K562 (cell line): Measurements from ENCODE around the gene CHD2. TPM values are rescaled to one million over a fixed set of nuclear protein-coding genes. Genes with fewer than 3 reads are reported as not detected.

ENCODE experiments used
- CBX5 ChIP-seq: IDR thresholded peaks from 2 replicates; pipeline ENCODE4 v1.6.1; 2014; ENCODE audit warnings: low read depth, borderline replicate concordance
- CC2D1A ChIP-seq: fragments of 450-650 bp; IDR thresholded peaks from 2 replicates; pipeline ENCODE4 v1.6.1; 2017; ENCODE audit warnings: mild to moderate bottlenecking
- DACH1 ChIP-seq: fragments of 450-650 bp; IDR thresholded peaks from 2 replicates; pipeline ENCODE4 v1.6.1; 2018; ENCODE audit not compliant: partially characterized antibody
- FOXA3 ChIP-seq, 2 experiments: fragments of 450-650 bp in 1 of 2; sonication (generic) in 1 of 2; formaldehyde crosslinking; IDR thresholded peaks in 1 of 2; conservative IDR thresholded peaks in 1 of 2; 2 replicates each; pipeline versions ENCODE4 v1.4.0 to v1.8.0; 2020 to 2022; ENCODE audit warnings: mild to moderate bottlenecking in 2 of 2, missing genetic modification reagents in 1 of 2
- HDAC1 ChIP-seq, 2 experiments: fragments of 450-650 bp; IDR thresholded peaks; 2 replicates each; pipeline ENCODE4 v1.6.1; 2016 to 2017; ENCODE audit warnings: inconsistent platforms in 1 of 2, mild to moderate bottlenecking in 1 of 2, moderate library complexity in 1 of 2
- HMG20B ChIP-seq: fragments of 250-450 bp; sonication (Bioruptor Pico); IDR thresholded peaks from 2 replicates; pipeline ENCODE4 v1.5.0; 2021; ENCODE audit warnings: mild to moderate bottlenecking
- HNRNPL ChIP-seq: fragments of 200-400 bp; formaldehyde crosslinking; IDR thresholded peaks from 2 replicates; pipeline ENCODE4 v1.6.1; 2017; ENCODE audit warnings: low read depth, mild to moderate bottlenecking, low read length
- HSF4 ChIP-seq: fragments of 250-450 bp; sonication (Bioruptor Pico); IDR thresholded peaks from 2 replicates; pipeline ENCODE4 v2.1.2; 2022; ENCODE audit warnings: mild to moderate bottlenecking, moderate library complexity, borderline replicate concordance
- MAFG ChIP-seq: fragments of 450-650 bp; conservative IDR thresholded peaks from 2 replicates; pipeline ENCODE4 v1.6.1; 2016; ENCODE audit warnings: missing genetic modification characterization, missing compliant biosample characterization
- MBD1 ChIP-seq: fragments of 250-450 bp; sonication (Bioruptor Pico); IDR thresholded peaks from 2 replicates; pipeline ENCODE4 v1.8.0; 2022; ENCODE audit warnings: inconsistent platforms
- NR2F6 ChIP-seq: fragments of 450-650 bp; formaldehyde crosslinking; IDR thresholded peaks from 2 replicates; pipeline ENCODE4 v1.4.0; 2020; ENCODE audit warnings: mild to moderate bottlenecking
- PRPF4 ChIP-seq: fragments of 200-400 bp; formaldehyde crosslinking; IDR thresholded peaks from one replicate; pipeline ENCODE4 v1.6.1; 2017; ENCODE audit warnings: low read length, low read depth, mild to moderate bottlenecking; ENCODE audit not compliant: insufficient read depth, poor library complexity, severe bottlenecking
- PTRF ChIP-seq: fragments of 450-650 bp; IDR thresholded peaks from 2 replicates; pipeline ENCODE4 v1.6.1; 2016; ENCODE audit warnings: mild to moderate bottlenecking, missing genetic modification characterization, missing compliant biosample characterization
- RHOXF2B ChIP-seq: fragments of 250-450 bp; sonication (Bioruptor Pico); conservative IDR thresholded peaks from 2 replicates; pipeline ENCODE4 v1.5.1; 2021
- SMARCB1 ChIP-seq: IDR thresholded peaks from 2 replicates; pipeline ENCODE4 v1.6.1; 2011; ENCODE audit warnings: improper control_type of control experiment, low read depth; ENCODE audit not compliant: insufficient read length
- SPI1 ChIP-seq: IDR thresholded peaks from 2 replicates; pipeline ENCODE4 v1.6.1; 2011; ENCODE audit warnings: low read depth, low read length, control low read depth, borderline replicate concordance
- STAG1 ChIP-seq: sonication (generic); formaldehyde crosslinking; IDR thresholded peaks from 2 replicates; pipeline ENCODE4 v1.5.0; 2020; ENCODE audit warnings: missing genetic modification reagents, borderline replicate concordance
- SUPT5H ChIP-seq: fragments of 450-650 bp; IDR thresholded peaks from 2 replicates; pipeline ENCODE4 v1.6.1; 2016
- TEAD4 ChIP-seq, 2 experiments: sonication (generic) in 1 of 2; formaldehyde crosslinking in 1 of 2; IDR thresholded peaks; 2 replicates each; pipeline versions ENCODE4 v1.6.1 to v1.8.0; 2012 to 2022; ENCODE audit warnings: borderline replicate concordance in 1 of 2, inconsistent platforms in 1 of 2, low read length in 1 of 2, mild to moderate bottlenecking in 1 of 2, missing genetic modification reagents in 1 of 2
- USF1 ChIP-seq: sonication (generic); formaldehyde crosslinking; IDR thresholded peaks from 2 replicates; pipeline ENCODE4 v1.9.0; 2022; ENCODE audit warnings: mild to moderate bottlenecking, missing genetic modification reagents
- ZNF77 ChIP-seq: fragments of 250-450 bp; sonication (Bioruptor Pico); IDR thresholded peaks from 2 replicates; pipeline ENCODE4 v1.5.0; 2020
- polyA plus RNA-seq, 8 experiments: library from polyadenylated mRNA; depleted of rRNA in 4 of 8; stranded (reverse) in 5 of 8; unstranded in 3 of 8; fragments of >200 nt; fragmentation: Nextera tagmentation in 2 of 8; fragmentation: Illumina TruSeq in 1 of 8; extraction: Ambion mirVana in 2 of 8; extraction: Trizol in 1 of 8; gene quantifications; 2 replicates each; pipeline versions ENCODE4 v1.2.1 to v1.2.3, GENCODE V29; 2011 to 2014; ENCODE audit warnings: inconsistent platforms in 1 of 8, missing spikeins in 1 of 8
- total RNA-seq, 7 experiments: library from RNA; depleted of rRNA in 6 of 7; stranded (reverse); fragments of >200 nt in 6 of 7; fragmentation: Illumina TruSeq in 2 of 7; extraction: Trizol in 2 of 7; gene quantifications; 2 replicates each; pipeline versions ENCODE4 v1.2.1 to v1.2.3, GENCODE V29; 2011 to 2021; ENCODE audit warnings: low replicate concordance in 1 of 7
- TF ChIP-seq, protein P1 (sequence below): sonication (generic); formaldehyde crosslinking; IDR thresholded peaks from 2 replicates; pipeline ENCODE4 v1.8.1; 2022; ENCODE audit warnings: missing genetic modification reagents
- TF ChIP-seq, protein P2 (sequence below): conservative IDR thresholded peaks from 2 replicates; pipeline ENCODE4 v1.6.1; 2011; ENCODE audit warnings: low read depth, mild to moderate bottlenecking, low read length; ENCODE audit not compliant: control insufficient read depth

Gene CHD2
- total and polyA plus RNA-seq, 9 of the 15 experiments (the other 6 are each of a cell fraction or from before 2014, with no cell fraction given): 38.9 to 70.8 (median 56.2) TPM

DNA sequence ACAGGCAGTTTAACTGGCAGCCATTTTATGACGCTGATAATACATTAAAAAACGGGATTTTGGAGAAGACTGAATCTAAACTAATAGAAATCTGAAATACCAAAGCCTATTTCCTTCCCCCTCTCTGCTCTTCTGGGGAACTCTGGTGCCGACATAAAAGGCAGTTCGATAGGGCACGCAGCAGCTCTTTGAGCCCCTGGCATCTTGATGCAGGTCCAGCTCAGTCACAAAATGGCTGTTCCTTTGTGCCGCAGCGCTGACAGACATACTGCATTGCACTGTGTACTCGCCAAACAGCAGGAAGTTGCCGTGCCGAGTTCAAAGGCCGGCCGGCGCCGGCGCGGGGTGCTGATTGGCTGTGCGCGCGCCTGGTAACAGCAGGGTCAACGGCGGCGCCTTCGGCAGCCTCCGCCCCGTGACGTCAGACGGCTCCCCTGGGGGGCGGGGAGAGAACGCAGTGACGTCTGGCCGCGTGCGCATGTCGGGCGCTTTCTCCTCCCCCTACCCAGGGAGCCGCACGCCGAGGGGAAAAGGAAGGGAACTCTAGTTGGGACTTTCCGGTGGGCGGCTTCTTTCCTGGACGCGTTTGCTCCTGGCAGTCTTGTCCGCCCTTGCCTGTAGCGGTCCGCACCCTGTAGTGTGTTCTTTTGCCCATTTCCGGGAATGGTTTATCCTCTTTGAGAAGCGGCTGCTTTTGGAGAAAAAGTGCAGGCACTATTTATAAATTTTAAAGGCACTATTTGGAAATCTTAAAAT, 4.0 kb downstream of the CHD2 start (continued):
- TF ChIP-seq USF1 (no peak; the same call in 1 of the 2 replicates), HDAC1 (IDR thresholded peaks at IDR 0.05) (peak in 1 of 2 experiments; percentile 46; a peak in 1 of 4 replicates), NR2F6 (peak; percentile 88), CC2D1A (no peak), HNRNPL (no peak), RHOXF2B (CRISPR knock-in tag) (peak; percentile 75; the same call in 1 of the 2 replicates), PTRF (tag) (no peak), SPI1 (no peak; the same call in 1 of the 2 replicates), HSF4 (CRISPR knock-in tag) (no peak), SMARCB1 (no peak), STAG1 (no peak), MBD1 (CRISPR knock-in tag) (no peak), DACH1 (no peak), PRPF4 (peak; percentile 61), MAFG (no peak), FOXA3 (CRISPR knock-in tag; conservative IDR thresholded peaks at IDR 0.05 in 1 of 2, IDR thresholded peaks at IDR 0.05 in 1 of 2) (peak; percentile 57 to 88; a peak in 3 of 4 replicates), CBX5 (peak; percentile 56; the same call in 1 of the 2 replicates), HMG20B (CRISPR knock-in tag) (no peak), ZNF77 (CRISPR knock-in tag) (no peak), SUPT5H (peak; percentile 87), TEAD4 (IDR thresholded peaks at IDR 0.05; ENCODE audit: low read length) (peak; percentile 93), TEAD4 (CRISPR knock-in tag; IDR thresholded peaks at IDR 0.05; ENCODE audit: borderline replicate concordance) (no peak)
- TF ChIP-seq, protein P1, sequence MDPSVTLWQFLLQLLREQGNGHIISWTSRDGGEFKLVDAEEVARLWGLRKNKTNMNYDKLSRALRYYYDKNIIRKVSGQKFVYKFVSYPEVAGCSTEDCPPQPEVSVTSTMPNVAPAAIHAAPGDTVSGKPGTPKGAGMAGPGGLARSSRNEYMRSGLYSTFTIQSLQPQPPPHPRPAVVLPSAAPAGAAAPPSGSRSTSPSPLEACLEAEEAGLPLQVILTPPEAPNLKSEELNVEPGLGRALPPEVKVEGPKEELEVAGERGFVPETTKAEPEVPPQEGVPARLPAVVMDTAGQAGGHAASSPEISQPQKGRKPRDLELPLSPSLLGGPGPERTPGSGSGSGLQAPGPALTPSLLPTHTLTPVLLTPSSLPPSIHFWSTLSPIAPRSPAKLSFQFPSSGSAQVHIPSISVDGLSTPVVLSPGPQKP (CRISPR knock-in tag): no peak
- TF ChIP-seq, protein P2, sequence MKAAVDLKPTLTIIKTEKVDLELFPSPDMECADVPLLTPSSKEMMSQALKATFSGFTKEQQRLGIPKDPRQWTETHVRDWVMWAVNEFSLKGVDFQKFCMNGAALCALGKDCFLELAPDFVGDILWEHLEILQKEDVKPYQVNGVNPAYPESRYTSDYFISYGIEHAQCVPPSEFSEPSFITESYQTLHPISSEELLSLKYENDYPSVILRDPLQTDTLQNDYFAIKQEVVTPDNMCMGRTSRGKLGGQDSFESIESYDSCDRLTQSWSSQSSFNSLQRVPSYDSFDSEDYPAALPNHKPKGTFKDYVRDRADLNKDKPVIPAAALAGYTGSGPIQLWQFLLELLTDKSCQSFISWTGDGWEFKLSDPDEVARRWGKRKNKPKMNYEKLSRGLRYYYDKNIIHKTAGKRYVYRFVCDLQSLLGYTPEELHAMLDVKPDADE: peak; percentile 87
